Measurements from ENCODE around the gene MRNIP.

Gene MRNIP

GRCh38 chr5:179799644-179799973 lies 59.0 kb downstream of the MRNIP start:
- no peak for TF ChIP-seq ZFX (IDR thresholded peaks at IDR 0.05; ENCODE audit: borderline replicate concordance)
- TF ChIP-seq CTCF (IDR thresholded peaks at IDR 0.05) = no peak
- H3K27ac ChIP-seq = no peak overlapping the region

GRCh38 chr5:179798771-179799643 lies 59.6 kb downstream of the MRNIP start:
- no peak overlapping the region for H3K27ac ChIP-seq
- no peak for TF ChIP-seq ZFX (IDR thresholded peaks at IDR 0.05; ENCODE audit: borderline replicate concordance)
- TF ChIP-seq CTCF (IDR thresholded peaks at IDR 0.05) = no peak

- no peak overlapping the region for H3K27ac ChIP-seq
- TF ChIP-seq ZFX (IDR thresholded peaks at IDR 0.05; ENCODE audit: borderline replicate concordance) (no peak), CTCF (IDR thresholded peaks at IDR 0.05) (no peak)
Observed at GRCh38 chr5:179798144-179798770, 60.4 kb downstream of the MRNIP start.

GRCh38 chr5:179797741-179798140 lies 60.9 kb downstream of the MRNIP start:
- TF ChIP-seq CTCF (IDR thresholded peaks at IDR 0.05) = no peak
- TF ChIP-seq ZFX (IDR thresholded peaks at IDR 0.05; ENCODE audit: borderline replicate concordance) = no peak
- H3K27ac ChIP-seq = 0 out of 2 replicates have a peak overlapping the region, but pooled peaks have one; percentile 90

- H3K27ac ChIP-seq = peak overlapping the region; percentile 90
- TF ChIP-seq CTCF (IDR thresholded peaks at IDR 0.05) (no peak), ZFX (IDR thresholded peaks at IDR 0.05; ENCODE audit: borderline replicate concordance) (no peak)
Observed at GRCh38 chr5:179796877-179797608, 61.6 kb downstream of the MRNIP start.

- TF ChIP-seq ZFX (IDR thresholded peaks at IDR 0.05; ENCODE audit: borderline replicate concordance) (no peak), CTCF (IDR thresholded peaks at IDR 0.05) (peak; percentile 87)
- H3K27ac ChIP-seq = peak overlapping the region; percentile 90
Observed at GRCh38 chr5:179795863-179796833, 62.5 kb downstream of the MRNIP start.
